Subcutaneous adipose tissue (tissue), 4 donors: ENCODE data around the gene SF3A2. TPM values are rescaled to one million over a fixed set of nuclear protein-coding genes. Genes with fewer than 3 reads are reported as not detected.

Experiments used
- CTCF ChIP-seq: fragments of 450-650 bp; IDR thresholded peaks from one replicate; pipeline ENCODE4 v1.5.1; 2016; ENCODE audit warnings: low read depth, mild to moderate bottlenecking, control low read depth, antibody characterized with exemption, moderate library complexity
- total RNA-seq, 4 donors: library from RNA; depleted of rRNA; stranded (reverse); fragments of >200 nt; gene quantifications; one replicate each; pipeline ENCODE4 v1.1.0, GENCODE V29; 2016

Gene SF3A2
- total RNA-seq, 4 donors from 2014 or later: 13.4 to 59.3 (median 28.0) TPM

GRCh38 chr19:2268480-2268830 is 31.8 kb downstream of the SF3A2 start:
- no peak for TF ChIP-seq CTCF

- no peak for TF ChIP-seq CTCF
Observed at GRCh38 chr19:2268861-2269243, 32.2 kb downstream of the SF3A2 start.

- TF ChIP-seq CTCF: no peak
Observed at GRCh38 chr19:2269244-2270156, 32.9 kb downstream of the SF3A2 start.

- TF ChIP-seq CTCF: no peak
Observed at GRCh38 chr19:2270157-2270422, 33.5 kb downstream of the SF3A2 start.

GRCh38 chr19:2270423-2271233 is 34.0 kb downstream of the SF3A2 start:
- no peak for TF ChIP-seq CTCF

GRCh38 chr19:2271234-2272103 is 34.8 kb downstream of the SF3A2 start:
- TF ChIP-seq CTCF: no peak
